Suppressor macrophage (primary cell): ENCODE data around the gene EIF3A.
"Not testable (repeated sequence)": the region's sequence is repeated elsewhere in the genome, so short reads cannot be mapped to it uniquely, and the experiment has no call there.

Experiments
- DNase-seq, 4 experiments: peaks; one replicate each; pipeline ENCODE4 v3.0.0-alpha.2; 2020 to 2022

Gene EIF3A

GRCh38 chr10:119042169-119042568 is 38.4 kb downstream of the EIF3A start:
- DNase-seq = no peak

DNA sequence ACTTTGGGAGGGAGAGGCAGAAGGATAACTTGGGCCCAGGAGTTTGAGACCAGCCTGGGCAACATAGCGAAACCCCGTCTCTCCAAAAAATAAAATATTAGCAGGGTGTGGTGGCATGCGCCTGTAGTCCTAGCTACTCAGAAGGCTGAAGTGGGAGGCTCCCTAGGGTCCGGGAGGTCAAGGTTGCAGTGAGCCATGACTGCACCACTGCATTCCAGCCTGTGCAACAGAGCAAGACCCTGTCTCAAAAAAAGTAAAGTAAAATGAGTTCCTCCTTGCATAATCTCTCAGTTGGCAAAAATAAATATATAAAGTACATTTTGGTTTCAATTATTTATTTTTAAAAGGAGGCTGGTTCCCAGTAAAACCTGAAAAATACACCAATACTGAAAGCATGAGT is 39.3 kb downstream of the EIF3A start:
- no peak for DNase-seq

GRCh38 chr10:119039161-119039560 is 41.5 kb downstream of the EIF3A start:
- no peak for DNase-seq

- no peak for DNase-seq
Measured at GRCh38 chr10:119031496-119032059, 49.0 kb downstream of the EIF3A start.

- DNase-seq = peak; percentile 41 to 75 (median 62)
Measured at GRCh38 chr10:119030421-119031250, 50.0 kb downstream of the EIF3A start.

- no peak for DNase-seq
Measured at GRCh38 chr10:119029613-119030420, 50.8 kb downstream of the EIF3A start, which contains the start of gene NANOS1. NANOS1 (plus strand) TSS chr10:119029714; CDS start chr10:119029802, 88 bp downstream.

DNA sequence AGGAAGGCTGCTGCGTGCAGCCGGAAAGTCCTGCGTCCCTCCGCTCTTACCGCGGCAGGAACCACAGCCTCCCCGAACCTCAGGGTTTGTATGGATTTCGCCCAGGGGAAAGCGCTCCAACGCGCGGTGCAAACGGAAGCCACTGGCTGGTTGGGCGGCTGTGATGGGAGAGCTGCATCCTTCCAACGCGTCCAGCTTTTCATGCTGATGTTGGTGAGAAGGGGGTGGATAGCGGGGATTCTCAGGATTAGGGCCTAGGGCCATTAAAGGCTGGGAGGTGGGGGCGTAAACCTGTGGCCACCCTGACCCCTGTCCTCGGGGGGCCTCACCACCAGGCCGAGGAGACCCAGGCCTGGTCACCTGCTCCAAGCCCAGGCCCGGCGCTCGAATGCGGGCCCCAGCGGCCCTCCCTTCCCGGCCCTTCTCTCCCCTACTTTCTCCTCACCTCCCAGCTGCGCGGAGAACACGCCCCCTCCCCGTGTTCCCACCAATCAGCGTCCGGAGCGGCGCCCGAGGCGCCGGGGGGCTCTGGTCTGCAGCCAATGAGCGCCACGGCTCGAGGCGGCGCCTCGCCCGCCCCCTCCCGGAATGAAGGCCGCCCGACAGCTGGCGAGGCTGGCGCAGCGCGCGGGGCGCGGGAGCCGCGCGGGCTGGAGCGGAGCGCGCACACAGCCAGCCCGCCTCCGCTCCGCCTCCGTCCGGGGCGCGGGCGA is 51.6 kb downstream of the EIF3A start:
- peak; percentile 80 to 94 (median 86) for DNase-seq

GRCh38 chr10:119028445-119028899 is 52.1 kb downstream of the EIF3A start:
- not testable (repeated sequence) for DNase-seq

- DNase-seq = no peak
Measured at GRCh38 chr10:119026301-119027110, 54.1 kb downstream of the EIF3A start.

GRCh38 chr10:119025776-119026175 is 54.8 kb downstream of the EIF3A start:
- DNase-seq = no peak

GRCh38 chr10:119025336-119025735 is 55.3 kb downstream of the EIF3A start:
- DNase-seq = no peak

GRCh38 chr10:119024882-119025281 is 55.7 kb downstream of the EIF3A start:
- no peak for DNase-seq

GRCh38 chr10:119023553-119023868 is 57.1 kb downstream of the EIF3A start:
- no peak for DNase-seq

DNA sequence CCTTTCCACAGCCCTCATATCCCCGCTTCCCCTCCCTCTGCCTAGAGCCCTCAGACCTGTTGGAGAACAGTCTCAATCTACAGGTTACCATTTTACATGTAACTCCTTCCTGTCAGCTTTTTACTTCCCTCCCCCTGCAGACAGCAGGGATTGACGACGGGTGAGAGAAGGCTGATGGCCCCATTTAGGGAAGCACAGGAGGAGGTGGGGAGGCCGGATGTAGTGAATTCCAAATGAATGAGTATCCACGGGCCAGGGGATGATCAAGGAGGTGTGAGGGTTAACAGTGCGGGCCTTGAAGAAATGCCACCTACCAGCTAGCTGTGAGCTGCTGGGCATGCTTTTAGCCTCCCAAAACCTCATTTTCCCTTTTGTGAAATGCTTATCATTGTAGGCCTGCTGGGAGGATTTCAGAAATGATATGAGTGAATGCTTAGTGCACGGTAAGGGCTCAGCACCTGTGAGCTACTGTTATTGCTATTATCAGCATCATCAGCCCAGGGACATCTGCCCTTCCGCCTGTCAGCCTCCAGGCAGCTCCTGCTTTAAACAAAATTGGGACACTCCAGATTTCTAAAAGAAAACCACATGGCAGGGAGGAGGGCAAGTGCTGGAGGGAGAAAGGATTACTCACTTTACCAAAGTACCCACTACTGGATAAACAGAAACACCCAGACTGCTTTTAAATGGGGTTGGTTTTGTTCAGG is 57.6 kb downstream of the EIF3A start:
- no peak for DNase-seq

- peak; percentile 46 to 80 (median 62) for DNase-seq
Measured at GRCh38 chr10:119020627-119020946, 60.0 kb downstream of the EIF3A start.

GRCh38 chr10:119007211-119007574 is 73.4 kb downstream of the EIF3A start:
- no peak for DNase-seq

DNA sequence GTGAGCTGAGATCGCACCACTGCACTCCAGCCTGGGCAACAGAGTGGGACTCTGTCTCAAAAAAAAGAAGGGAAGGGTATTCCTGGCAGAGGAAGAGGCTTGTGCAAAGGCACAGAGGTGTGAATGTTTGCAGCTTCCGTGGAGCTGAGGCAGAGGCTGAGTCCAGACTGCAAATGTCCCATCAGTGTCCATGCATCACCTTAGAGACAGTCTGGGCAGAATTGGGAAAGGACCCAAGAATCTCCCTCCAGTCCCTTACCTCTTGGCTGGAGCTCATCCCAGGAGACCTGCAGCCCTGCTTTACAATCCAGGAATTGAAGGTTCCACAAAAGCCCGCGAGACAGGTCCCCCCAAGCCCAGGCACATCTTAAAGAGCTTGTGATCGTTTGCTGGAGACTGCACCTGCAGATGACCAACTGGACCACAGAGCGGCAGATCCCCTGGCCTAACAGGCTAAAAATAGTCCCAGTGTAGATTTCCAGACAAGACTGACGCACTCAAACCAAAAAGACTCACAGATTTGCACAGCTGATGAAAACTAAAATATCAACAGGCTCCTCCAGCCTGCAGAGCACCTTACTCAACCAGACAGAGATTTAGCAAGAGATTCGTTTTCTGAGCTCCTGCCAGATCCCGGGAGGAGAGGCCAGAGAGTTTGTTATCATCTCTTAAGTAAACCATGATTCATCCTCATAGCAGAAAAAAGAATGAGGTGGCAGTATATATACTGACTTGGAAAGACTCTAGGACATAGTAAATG is 74.0 kb downstream of the EIF3A start:
- DNase-seq = peak in 3 of 4 experiments; percentile 14 to 34 (median 33)

GRCh38 chr10:119005362-119006043 is 75.1 kb downstream of the EIF3A start:
- peak; percentile 35 to 62 (median 52) for DNase-seq

- DNase-seq = peak in 3 of 4 experiments; percentile 9 to 30 (median 16)
Measured at GRCh38 chr10:119003572-119004289, 76.9 kb downstream of the EIF3A start.
